Hepatic stellate cell (primary cell): ENCODE measurements around the gene HOMER1.

Source experiments
- DNase-seq: peaks from one replicate; pipeline ENCODE4 v3.0.0; 2011; ENCODE audit warnings: low spot score

HOMER1 gene

GRCh38 chr5:79513704-79514390 lies at the start of gene HOMER1:
Gene HOMER1, minus strand, starts transcription at chr5:79514134. Its CDS starts 1,360 bp downstream, at chr5:79512774.
- DNase-seq: peak; percentile 81

GRCh38 chr5:79563247-79563590 lies 49.3 kb upstream of the HOMER1 start:
- no peak for DNase-seq

- no peak for DNase-seq
Measured at GRCh38 chr5:79562351-79563246, 48.7 kb upstream of the HOMER1 start.

GRCh38 chr5:79561525-79561893 lies 47.6 kb upstream of the HOMER1 start:
- no peak for DNase-seq

- DNase-seq: no peak
Measured at GRCh38 chr5:79560771-79561524, 47.0 kb upstream of the HOMER1 start.

GRCh38 chr5:79555418-79555817 lies 41.5 kb upstream of the HOMER1 start:
- no peak for DNase-seq

- DNase-seq: no peak
Measured at GRCh38 chr5:79552984-79553383, 39.0 kb upstream of the HOMER1 start.

GRCh38 chr5:79547982-79548381 lies 34.0 kb upstream of the HOMER1 start:
- DNase-seq: no peak

- no peak for DNase-seq
Measured at GRCh38 chr5:79547429-79547822, 33.5 kb upstream of the HOMER1 start.

GRCh38 chr5:79546782-79547428 lies 33.0 kb upstream of the HOMER1 start:
- no peak for DNase-seq

- no peak for DNase-seq
Measured at GRCh38 chr5:79544131-79544530, 30.2 kb upstream of the HOMER1 start.

- no peak for DNase-seq
Measured at GRCh38 chr5:79540939-79541338, 27.0 kb upstream of the HOMER1 start.

GRCh38 chr5:79536193-79536906 lies 22.4 kb upstream of the HOMER1 start:
- DNase-seq: no peak

GRCh38 chr5:79535477-79536192 lies 21.7 kb upstream of the HOMER1 start:
- DNase-seq: peak; percentile 13

- no peak for DNase-seq
Measured at GRCh38 chr5:79529110-79529509, 15.2 kb upstream of the HOMER1 start.

GRCh38 chr5:79527431-79527830 lies 13.5 kb upstream of the HOMER1 start:
- DNase-seq: no peak

GRCh38 chr5:79526928-79527327 lies 13.0 kb upstream of the HOMER1 start:
- no peak for DNase-seq

- DNase-seq: no peak
Measured at GRCh38 chr5:79526493-79526892, 12.6 kb upstream of the HOMER1 start.

- DNase-seq: no peak
Measured at GRCh38 chr5:79521156-79521555, 7.2 kb upstream of the HOMER1 start.

GRCh38 chr5:79518718-79519117 lies 4.8 kb upstream of the HOMER1 start:
- DNase-seq: no peak

GRCh38 chr5:79517601-79518000 lies 3.7 kb upstream of the HOMER1 start:
- DNase-seq: no peak
